Activated CD8-positive, alpha-beta T cell treated with anti-CD3 and anti-CD28 coated beads for 36 hours (primary cell): ENCODE data around the gene GRIPAP1. TPM values are rescaled to one million over a fixed set of nuclear protein-coding genes. Genes with fewer than 3 reads are reported as not detected.

Source experiments
- ATAC-seq: fragments of 200-7000 bp; cut with Tn5 transposase; one replicate; pipeline ENCODE4 v1.10.0; 2021; ENCODE audit warnings: mild to moderate bottlenecking, moderate library complexity
- CTCF ChIA-PET: fragments of 350-600 bp; sonication (Branson Sonifier 250); formaldehyde crosslinking; loops from one replicate; lab custom pipeline; 2021; ENCODE audit warnings: antibody characterized with exemption; lab: Charles Lee
- POLR2A ChIA-PET: fragments of 350-600 bp; sonication (Branson Sonifier 250); formaldehyde crosslinking; loops from one replicate; lab custom pipeline; 2021; ENCODE audit warnings: antibody characterized with exemption; lab: Charles Lee
- DNase-seq: peaks from one replicate; pipeline ENCODE4 v3.0.0-alpha.2; 2020
- H3K27ac Mint-ChIP-seq: one replicate; pipeline ENCODE4 v1.8.0; 2021; ENCODE audit warnings: mild to moderate bottlenecking, mixed read lengths
- H3K27me3 Mint-ChIP-seq: one replicate; pipeline ENCODE4 v1.8.0; 2021; ENCODE audit warnings: mixed read lengths
- H3K36me3 Mint-ChIP-seq: one replicate; pipeline ENCODE4 v1.8.0; 2021; ENCODE audit warnings: low read depth, mixed read lengths
- H3K4me1 Mint-ChIP-seq: one replicate; pipeline ENCODE4 v1.8.0; 2021; ENCODE audit warnings: low read depth, mixed read lengths
- H3K4me3 Mint-ChIP-seq: one replicate; pipeline ENCODE4 v1.8.0; 2021; ENCODE audit warnings: mild to moderate bottlenecking, moderate library complexity, mixed read lengths
- H3K9me3 Mint-ChIP-seq: one replicate; pipeline ENCODE4 v1.8.0; 2021; ENCODE audit warnings: mixed read lengths
- CTCF ChIP-seq: fragments of 200-600 bp; IDR thresholded peaks from one replicate; pipeline ENCODE4 v1.8.0; 2022; ENCODE audit warnings: antibody characterized with exemption, mild to moderate bottlenecking
- intact Hi-C: fragments of 100-400 bp; cut with micrococcal nuclease; formaldehyde crosslinking; loops from one replicate; pipeline ENCODE4 v1.10.0; 2022
- total RNA-seq, 2 experiments: library from RNA; stranded (reverse); gene quantifications; one replicate each; pipeline ENCODE4 v1.2.3, GENCODE V29; 2021

GRIPAP1 gene
- total RNA-seq, 2 experiments from 2014 or later, result 64.3 to 67.7 TPM

GRCh38 chrX:48997455-48997854 is 4.6 kb downstream of the GRIPAP1 start:
- no peak for TF ChIP-seq CTCF
- H3K27ac Mint-ChIP-seq, result peak overlapping the region; percentile 39
- POLR2A ChIA-PET, result no interaction called here
- H3K4me3 Mint-ChIP-seq, result no peak overlapping the region
- H3K4me1 Mint-ChIP-seq, result peaks cover 43% of the 10 kb centered on the region
- no peaks in the 10 kb centered on the region for H3K27me3 Mint-ChIP-seq
- ATAC-seq (no peak), DNase-seq (no peak)
- intact Hi-C loops, result no loop called here
- CTCF ChIA-PET, result no interaction called here
- peaks cover 50% of the 10 kb centered on the region for H3K36me3 Mint-ChIP-seq
- no peaks in the 10 kb centered on the region for H3K9me3 Mint-ChIP-seq

- ATAC-seq, result no peak
- Mint-ChIP-seq H3K4me1 (peaks cover 43% of the 10 kb centered on the region), H3K4me3 (no peak overlapping the region), H3K27me3 (no peaks in the 10 kb centered on the region), H3K27ac (no peak overlapping the region), H3K9me3 (no peaks in the 10 kb centered on the region), H3K36me3 (peaks cover 49% of the 10 kb centered on the region)
- POLR2A ChIA-PET, result no interaction called here
- intact Hi-C loops, result no loop called here
- DNase-seq, result no peak
- TF ChIP-seq CTCF, result no peak
- CTCF ChIA-PET, result no interaction called here
These were observed 5.1 kb downstream of the GRIPAP1 start for GRCh38 chrX:48996969-48997368.

GRCh38 chrX:48992341-48992740 is 9.7 kb downstream of the GRIPAP1 start:
- POLR2A ChIA-PET, result interaction anchor here (0.7 to 1.2 kb wide), 2 partner anchors 10 to 946 kb away, joined by 3 read pairs; partner anchors contain the start of gene GRIPAP1
- ATAC-seq, result no peak
- H3K9me3 Mint-ChIP-seq, result no peaks in the 10 kb centered on the region
- intact Hi-C loops, result no loop called here
- CTCF ChIA-PET, result no interaction called here
- H3K4me1 Mint-ChIP-seq, result peaks cover 11% of the 10 kb centered on the region
- DNase-seq, result no peak
- no peak for TF ChIP-seq CTCF
- H3K4me3 Mint-ChIP-seq, result no peak overlapping the region
- peaks cover 28% of the 10 kb centered on the region for H3K36me3 Mint-ChIP-seq
- H3K27ac Mint-ChIP-seq, result no peak overlapping the region
- no peaks in the 10 kb centered on the region for H3K27me3 Mint-ChIP-seq

GRCh38 chrX:48989483-48989882 is 12.6 kb downstream of the GRIPAP1 start:
- peaks cover 21% of the 10 kb centered on the region for H3K36me3 Mint-ChIP-seq
- no peak overlapping the region for H3K27ac Mint-ChIP-seq
- TF ChIP-seq CTCF, result no peak
- ChIA-PET CTCF (no interaction called here), POLR2A (no interaction called here)
- intact Hi-C loops, result no loop called here
- DNase-seq, result no peak
- no peaks in the 10 kb centered on the region for H3K9me3 Mint-ChIP-seq
- no peak for ATAC-seq
- H3K4me1 Mint-ChIP-seq, result no peaks in the 10 kb centered on the region
- H3K4me3 Mint-ChIP-seq, result no peak overlapping the region
- H3K27me3 Mint-ChIP-seq, result no peaks in the 10 kb centered on the region

- H3K27me3 Mint-ChIP-seq, result no peaks in the 10 kb centered on the region
- no peak for DNase-seq
- ChIA-PET POLR2A (no interaction called here), CTCF (no interaction called here)
- no peak overlapping the region for H3K4me3 Mint-ChIP-seq
- H3K9me3 Mint-ChIP-seq, result no peaks in the 10 kb centered on the region
- no peaks in the 10 kb centered on the region for H3K4me1 Mint-ChIP-seq
- peaks cover 26% of the 10 kb centered on the region for H3K36me3 Mint-ChIP-seq
- intact Hi-C loops, result no loop called here
- no peak overlapping the region for H3K27ac Mint-ChIP-seq
- ATAC-seq, result no peak
- no peak for TF ChIP-seq CTCF
These were observed 18.2 kb downstream of the GRIPAP1 start for GRCh38 chrX:48983896-48984295.
